Breast epithelium (tissue), 3 donors: ENCODE measurements around the gene ELAVL1.

Experiments used
- CTCF ChIP-seq, 3 donors: fragments of 450-650 bp; IDR thresholded peaks; one replicate each; pipeline ENCODE4 v1.5.1; 2016 to 2017; ENCODE audit warnings: antibody characterized with exemption in 3 of 3, mild to moderate bottlenecking in 3 of 3, moderate library complexity in 3 of 3
- POLR2A ChIP-seq: fragments of 450-650 bp; IDR thresholded peaks from one replicate; pipeline ENCODE4 v1.6.1; 2016; ENCODE audit warnings: antibody characterized with exemption, mild to moderate bottlenecking, moderate library complexity
- POLR2AphosphoS5 ChIP-seq, 3 donors: sonication (generic); formaldehyde crosslinking; IDR thresholded peaks; one replicate each; pipeline ENCODE4 v1.6.1; 2017; ENCODE audit warnings: antibody characterized with exemption in 3 of 3

- TF ChIP-seq CTCF (IDR thresholded peaks at IDR 0.05) (no peak), POLR2AphosphoS5 (IDR thresholded peaks at IDR 0.05) (no peak), POLR2A (no peak)
These were observed 9.7 kb downstream of the ELAVL1 start for GRCh38 chr19:7995810-7996158.
